Hypothalamus (tissue), 51 donors: ENCODE results near the gene MORN1.

ENCODE experiments used
- DNase-seq, 51 donors: peaks; one replicate each; lab custom pipeline; 2025; lab: John Stamatoyannopoulos, UW

MORN1 gene

DNA sequence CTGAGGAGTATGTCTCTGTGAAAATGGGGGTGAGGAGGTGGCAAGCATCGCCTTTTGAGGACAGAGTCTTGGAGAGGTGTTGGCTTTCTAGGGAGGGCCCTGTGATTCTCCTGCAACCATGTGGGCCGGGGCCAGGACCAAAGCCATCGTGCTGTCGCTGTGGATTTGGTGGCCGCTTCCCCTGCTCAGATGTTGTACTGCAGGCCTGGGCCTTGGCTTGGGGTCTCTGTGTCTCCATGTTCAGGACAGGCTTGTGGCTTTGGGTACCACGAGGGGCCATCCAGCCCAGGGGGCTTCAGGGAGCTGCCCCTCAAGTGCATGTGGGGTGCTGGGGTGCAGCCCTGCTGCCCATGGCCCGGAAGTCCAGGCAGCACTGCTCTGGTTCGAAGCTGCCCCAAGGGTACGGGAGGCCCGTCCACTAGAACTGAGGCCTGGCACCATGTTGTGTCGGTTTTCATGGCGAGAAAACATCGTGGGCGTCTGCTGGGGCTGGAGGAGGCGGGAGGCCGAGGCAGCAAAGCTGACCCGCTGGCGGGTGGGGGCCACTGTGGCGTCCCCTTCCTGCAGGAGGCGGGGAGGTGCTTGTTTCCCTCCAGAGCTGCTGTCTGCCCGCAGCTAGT, 107.9 kb downstream of the MORN1 start:
- no peak for DNase-seq

GRCh38 chr1:2282556-2283270, 108.6 kb downstream of the MORN1 start:
- no peak for DNase-seq

GRCh38 chr1:2279817-2280216, 111.5 kb downstream of the MORN1 start:
- no peak for DNase-seq

GRCh38 chr1:2279210-2279639, 112.1 kb downstream of the MORN1 start:
- DNase-seq = peak in 15 of 51 donors; percentile 13 to 44 (median 35)

DNA sequence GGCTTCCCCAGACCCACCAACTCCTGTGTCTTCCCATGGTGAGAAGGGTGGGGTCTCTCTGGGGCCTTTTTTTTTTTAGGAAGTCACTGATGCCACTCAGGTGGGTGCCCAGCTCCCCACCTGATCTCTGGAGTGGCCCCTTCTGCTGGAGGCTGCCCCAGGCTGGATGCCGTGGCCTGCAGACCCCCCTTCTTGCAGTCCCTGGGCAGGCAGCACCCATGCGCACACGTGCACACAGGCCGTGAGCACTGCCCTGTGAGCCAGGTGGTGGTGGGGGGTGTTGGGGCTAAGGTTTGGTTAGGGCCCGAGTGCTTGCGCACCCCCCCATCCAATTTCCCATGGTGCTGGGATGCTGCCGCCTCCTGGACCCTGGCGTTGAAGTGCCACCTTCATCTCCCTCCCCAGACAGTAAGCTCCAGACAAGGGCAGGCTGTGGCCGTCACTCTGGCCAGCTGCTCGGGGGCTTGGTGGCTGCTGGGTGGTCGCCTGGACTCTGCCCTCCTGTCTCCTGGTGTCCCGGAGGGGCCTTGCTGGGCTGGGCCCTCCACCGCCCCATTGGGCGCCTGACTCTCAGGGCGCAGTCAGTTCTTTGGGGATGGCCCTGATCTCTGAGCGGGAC, 112.7 kb downstream of the MORN1 start:
- DNase-seq = no peak

GRCh38 chr1:2277741-2278488, 113.4 kb downstream of the MORN1 start:
- DNase-seq = no peak

- DNase-seq = no peak
Observed at GRCh38 chr1:2276803-2277580, 114.4 kb downstream of the MORN1 start.

- DNase-seq = no peak
Observed at GRCh38 chr1:2275796-2276536, 115.4 kb downstream of the MORN1 start.

DNA sequence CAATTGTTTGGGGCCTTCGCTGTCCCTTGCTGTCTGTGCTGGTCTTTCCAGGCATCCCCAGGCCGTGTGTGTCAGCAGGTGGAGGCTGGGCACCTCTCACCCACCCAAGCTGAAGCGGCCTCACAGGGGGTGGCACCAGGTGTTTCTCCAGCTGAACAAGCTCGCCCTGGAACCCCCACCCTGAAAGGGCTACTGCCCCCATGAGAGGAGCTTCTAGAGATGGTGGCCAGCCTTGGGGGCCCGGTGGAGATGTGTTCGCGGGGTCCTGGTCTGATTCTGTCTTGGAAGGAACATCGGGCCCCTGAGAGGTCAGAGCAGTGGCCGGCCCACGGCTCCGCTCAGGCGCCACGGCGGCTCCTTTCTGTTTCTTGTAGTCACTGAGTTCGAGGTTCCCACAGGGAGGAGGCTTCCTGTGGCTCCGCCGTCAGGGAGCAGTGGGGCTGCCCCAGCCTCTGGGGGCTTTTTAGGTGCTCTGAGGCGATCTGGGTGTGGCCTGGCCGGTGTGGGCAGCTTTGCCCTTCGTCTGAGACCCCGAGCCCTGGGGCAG, 116.4 kb downstream of the MORN1 start:
- DNase-seq = no peak

DNA sequence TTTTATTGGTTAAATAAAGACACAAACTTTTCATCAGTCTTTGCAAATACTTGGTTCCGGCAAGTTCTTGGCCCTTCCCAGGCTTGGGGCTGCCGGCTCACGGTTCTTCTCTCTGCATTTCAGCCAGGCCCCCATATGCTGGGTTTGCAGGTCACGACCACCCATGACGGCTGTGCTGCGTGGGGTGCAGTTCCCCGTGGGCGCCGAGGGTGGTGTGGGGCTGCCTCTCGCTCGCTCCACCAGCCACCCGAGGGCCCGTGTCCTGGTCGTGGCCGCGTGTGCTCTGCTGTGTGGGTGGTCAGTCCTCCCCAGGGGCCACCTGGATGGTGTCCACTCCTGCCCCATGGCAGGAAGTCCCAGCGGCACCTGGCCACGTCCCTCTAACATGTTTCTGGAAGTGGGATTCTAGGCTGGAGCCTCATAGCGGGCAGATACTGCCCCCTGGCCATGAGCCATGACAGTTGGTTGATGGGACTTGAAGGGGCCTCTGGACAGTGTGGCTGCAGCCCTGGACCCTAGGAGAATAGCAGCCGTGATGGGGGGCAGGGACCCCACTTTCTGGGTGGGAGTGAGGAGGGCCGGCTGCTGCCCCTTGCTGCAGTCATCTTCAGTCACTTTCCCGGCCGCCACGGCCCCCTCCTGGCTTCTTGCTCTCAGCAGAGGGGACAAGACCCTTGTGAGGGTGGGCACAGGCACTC, 117.0 kb downstream of the MORN1 start:
- DNase-seq = no peak

GRCh38 chr1:2273401-2274090, 117.8 kb downstream of the MORN1 start:
- DNase-seq = no peak

DNA sequence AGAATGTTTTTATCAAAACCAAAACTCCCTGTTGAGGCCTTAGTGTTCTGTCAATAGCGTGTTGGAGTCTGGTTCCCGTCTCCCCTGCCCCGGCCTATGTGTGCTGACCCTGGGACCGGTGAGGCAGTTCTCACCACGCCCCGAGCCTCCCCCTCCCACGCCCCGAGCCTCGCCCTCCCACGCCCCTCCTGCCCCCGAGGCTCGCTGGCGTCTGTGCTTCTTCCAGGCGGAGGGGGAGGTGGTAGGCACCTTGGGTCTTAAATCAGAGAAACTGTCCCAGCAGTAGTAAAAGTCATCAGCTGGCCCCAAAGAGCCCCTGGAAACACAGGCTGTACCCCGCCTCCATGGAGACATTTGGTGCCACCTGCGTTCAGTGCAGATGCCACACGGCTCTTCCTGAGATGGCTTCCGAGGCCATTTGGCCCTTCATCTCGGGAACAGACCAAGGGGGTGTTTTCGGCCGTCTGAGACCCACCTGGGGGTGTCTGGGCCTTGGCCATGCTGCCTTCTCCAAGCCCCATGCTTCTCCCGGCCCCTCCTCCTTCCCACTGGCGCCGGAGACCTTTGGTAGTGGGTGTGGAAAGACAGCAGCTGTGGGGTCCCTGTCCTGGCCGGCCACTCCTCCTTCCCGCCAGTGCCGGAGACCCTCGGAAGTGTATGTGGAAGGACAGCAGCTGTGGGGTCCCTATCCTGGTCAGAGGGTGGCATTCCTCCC, 118.5 kb downstream of the MORN1 start:
- DNase-seq = no peak

- no peak for DNase-seq
Observed at GRCh38 chr1:2271841-2272655, 119.3 kb downstream of the MORN1 start.
